Measurements from ENCODE around the gene PCBP3. TPM values are rescaled to one million over a fixed set of nuclear protein-coding genes. Genes with fewer than 3 reads are reported as not detected.
A peak's percentile ranks its signal among the peaks of the same experiment; 100 is the strongest.

Gene PCBP3
- total and polyA plus RNA-seq, 2 of the 8 experiments (the other 6 are each of a cell fraction or from before 2014, with no cell fraction given): 3.5 to 6.3 TPM

- no peaks in the 10 kb centered on the region for H3K27me3 ChIP-seq (replicated peaks in 1 of 4; ENCODE audit: control insufficient read depth in 3 of 4, extremely low read depth in 1 of 4, insufficient read depth in 3 of 4, low read length in 3 of 4)
- H2BK120ac ChIP-seq (replicated peaks; ENCODE audit: low read depth, low read length): no peak overlapping the region
- H4K91ac ChIP-seq (replicated peaks; ENCODE audit: insufficient read length, low read length): no peak overlapping the region
- H2AFZ ChIP-seq (ENCODE audit: low read length): no peak overlapping the region
- H3K23me2 ChIP-seq (ENCODE audit: low read depth, low read length): no peaks in the 10 kb centered on the region
- H4K5ac ChIP-seq (ENCODE audit: insufficient read length, low read depth, low read length): no peak overlapping the region
- no peak overlapping the region for H3K14ac ChIP-seq (ENCODE audit: insufficient read length)
- H3K36me3 ChIP-seq (ENCODE audit: control insufficient read depth in 2 of 4, insufficient read depth in 4 of 4, low read length in 3 of 4): no peaks in the 10 kb centered on the region
- no peak overlapping the region for H3K4me3 ChIP-seq (ENCODE audit: extremely low read depth in 1 of 4, insufficient read depth in 2 of 4, low read depth in 3 of 4, low read length in 4 of 4)
- no peak overlapping the region for H2BK12ac ChIP-seq (ENCODE audit: low read depth, low read length)
- no peaks in the 10 kb centered on the region for H3K9me3 ChIP-seq (ENCODE audit: insufficient read depth in 2 of 2, low read depth in 1 of 2, low read length in 1 of 2)
- no peak overlapping the region for H3K23ac ChIP-seq (ENCODE audit: insufficient read length)
- no peaks in the 10 kb centered on the region for H3K79me1 ChIP-seq (ENCODE audit: low read depth, low read length)
- H4K8ac ChIP-seq (ENCODE audit: extremely low read depth, insufficient read depth, low read length): no peak overlapping the region
- ChIA-PET CTCF (ENCODE audit: partially characterized antibody) (interaction anchor here (0.6 to 2.3 kb wide), 3 partner anchors 9 to 12 kb away, joined by 3 to 6 read pairs (median 4); no protein-coding TSS in a partner anchor), POLR2A (ENCODE audit: partially characterized antibody) (no interaction called here)
- H3K4me1 ChIP-seq (replicated peaks in 1 of 4; ENCODE audit: control insufficient read depth in 3 of 4, insufficient read depth in 4 of 4, low read length in 3 of 4): peaks cover 0 to 2% (median 0%) of the 10 kb centered on the region in 4 experiments; a peak in 1 of 7 replicates
- 92% methylated on average over 19 of the region's 21 CpGs; no CpG with 5 or more reads in 1 of the 2 experiments for WGBS, 2 experiments (ENCODE audit: extremely low coverage in 1 of 2, insufficient coverage in 1 of 2, insufficient read length in 1 of 2, insufficient replicate concordance in 2 of 2, low coverage in 1 of 2, low lambda C conversion rate in 2 of 2, missing lambda C conversion rate in 1 of 2)
- FAIRE-seq (no peak), DNase-seq (ENCODE audit: low read depth in 1 of 2, low spot score in 2 of 2) (peak in 1 of 2 experiments; percentile 39)
- no peak overlapping the region for H2BK20ac ChIP-seq (ENCODE audit: low read length)
- no peak overlapping the region for H3K4ac ChIP-seq (replicated peaks; ENCODE audit: insufficient read length, low read depth, low read length)
- H2AK5ac ChIP-seq (ENCODE audit: low read depth, low read length): no peak overlapping the region
- no peaks in the 10 kb centered on the region for H4K20me1 ChIP-seq (replicated peaks in 1 of 2; ENCODE audit: control insufficient read depth in 1 of 2, insufficient read depth in 2 of 2, low read length in 2 of 2)
- H3K56ac ChIP-seq (replicated peaks; ENCODE audit: insufficient read length, low read depth, low read length): no peak overlapping the region
- no peak overlapping the region for H3K9ac ChIP-seq (replicated peaks in 1 of 4; ENCODE audit: extremely low read depth in 1 of 4, low read depth in 3 of 4, low read length in 3 of 4)
- no peak overlapping the region for H3K4me2 ChIP-seq (ENCODE audit: insufficient read depth in 1 of 2, low read depth in 2 of 2, low read length in 2 of 2)
- H2BK5ac ChIP-seq (ENCODE audit: low read depth, low read length): 0 out of 2 replicates have a peak overlapping the region, but pooled peaks have one; percentile 35
- H3K18ac ChIP-seq (ENCODE audit: extremely low read depth, low read length): no peak overlapping the region
- H2BK15ac ChIP-seq (ENCODE audit: low read length): no peak overlapping the region
- H3K27ac ChIP-seq (ENCODE audit: low read depth, low read length): no peak overlapping the region; the same call in 1 of the 2 replicates
- no peaks in the 10 kb centered on the region for H3K79me2 ChIP-seq (ENCODE audit: control insufficient read depth in 1 of 2, insufficient read depth in 2 of 2, low read length in 2 of 2)
- no peak for TF ChIP-seq ASH2L (IDR thresholded peaks at IDR 0.05; ENCODE audit: low read length)
- no peak for TF ChIP-seq SUZ12 (IDR thresholded peaks at IDR 0.05; ENCODE audit: low read length)
- TF ChIP-seq EGR1 (IDR thresholded peaks at IDR 0.05; ENCODE audit: borderline replicate concordance, low read depth, low read length): no peak
- TF ChIP-seq ATF2 (IDR thresholded peaks at IDR 0.05; ENCODE audit: low read length): no peak
- TF ChIP-seq HDAC6 (IDR thresholded peaks at IDR 0.05; ENCODE audit: low read depth, low read length): no peak
- TF ChIP-seq BCL11A (IDR thresholded peaks at IDR 0.05; ENCODE audit: low read depth in 2 of 2, low read length in 2 of 2): no peak
- no peak for TF ChIP-seq GTF2F1 (IDR thresholded peaks at IDR 0.05; ENCODE audit: borderline replicate concordance, low read depth, low read length)
- TF ChIP-seq SIN3A (conservative IDR thresholded peaks at IDR 0.05 in 1 of 2, IDR thresholded peaks at IDR 0.05 in 1 of 2; ENCODE audit: low read depth in 1 of 2, low read length in 2 of 2): no peak
- TF ChIP-seq SIX5 (IDR thresholded peaks at IDR 0.05; ENCODE audit: low read depth, low read length): no peak
- TF ChIP-seq CEBPB (IDR thresholded peaks at IDR 0.05; ENCODE audit: low read depth, low read length): no peak
- TF ChIP-seq GABPA (IDR thresholded peaks at IDR 0.05; ENCODE audit: borderline replicate concordance, insufficient read depth, low read length): no peak
These were observed 187.3 kb downstream of the PCBP3 start for GRCh38 chr21:45830720-45831366.
